Neural progenitor cell (in vitro differentiated cells): Measurements from ENCODE around the gene SCN7A. TPM values are rescaled to one million over a fixed set of nuclear protein-coding genes. Genes with fewer than 3 reads are reported as not detected.
A peak's percentile ranks its signal among the peaks of the same experiment; 100 is the strongest.

Source experiments
- DNase-seq: peaks from one replicate; pipeline ENCODE4 v3.0.0-alpha.2; 2016; ENCODE audit warnings: low spot score
- H2AFZ ChIP-seq: fragments of 200-600 bp; sonication (generic); replicated peaks from 2 replicates; pipeline ENCODE4 v1.6.1; 2016; ENCODE audit warnings: antibody characterized with exemption
- H3F3A ChIP-seq: fragments of 200-600 bp; sonication (generic); 2 replicates; pipeline ENCODE4 v1.6.1; 2016; ENCODE audit warnings: antibody characterized with exemption, low read depth
- H3K27ac ChIP-seq: fragments of 200-600 bp; sonication (generic); 2 replicates; pipeline ENCODE4 v1.5.1; 2016; ENCODE audit warnings: mild to moderate bottlenecking
- H3K27me3 ChIP-seq: fragments of 200-600 bp; sonication (generic); 2 replicates; pipeline ENCODE4 v1.6.1; 2016; ENCODE audit warnings: mild to moderate bottlenecking, moderate library complexity
- H3K36me3 ChIP-seq: fragments of 200-600 bp; sonication (generic); 2 replicates; pipeline ENCODE4 v1.5.1; 2016
- H3K4me1 ChIP-seq: fragments of 200-600 bp; sonication (generic); 2 replicates; pipeline ENCODE4 v1.6.1; 2016; ENCODE audit warnings: mixed run types
- H3K4me2 ChIP-seq: fragments of 200-600 bp; sonication (generic); 2 replicates; pipeline ENCODE4 v1.6.1; 2016
- H3K4me3 ChIP-seq: fragments of 200-600 bp; sonication (generic); 2 replicates; pipeline ENCODE4 v1.5.1; 2016
- H3K79me2 ChIP-seq: fragments of 200-600 bp; sonication (generic); 2 replicates; pipeline ENCODE4 v1.6.1; 2016; ENCODE audit warnings: low read depth
- H3K9ac ChIP-seq: fragments of 200-600 bp; sonication (generic); 2 replicates; pipeline ENCODE4 v1.6.1; 2016
- H3K9me3 ChIP-seq: fragments of 200-600 bp; sonication (generic); 2 replicates; pipeline ENCODE4 v1.5.1; 2016; ENCODE audit warnings: low read depth
- H4K20me1 ChIP-seq: fragments of 200-600 bp; sonication (generic); 2 replicates; pipeline ENCODE4 v1.6.1; 2016; ENCODE audit warnings: low read depth
- H3K27ac Mint-ChIP-seq: 3 replicates; pipeline ENCODE4 v1.8.0; 2021; ENCODE audit warnings: mixed read lengths
- H3K27me3 Mint-ChIP-seq: 2 replicates; pipeline ENCODE4 v1.8.0; 2022; ENCODE audit warnings: low read depth, mild to moderate bottlenecking, inconsistent platforms, moderate library complexity, mixed read lengths; ENCODE audit not compliant: insufficient read depth
- H3K36me3 Mint-ChIP-seq: 3 replicates; pipeline ENCODE4 v1.8.0; 2021; ENCODE audit warnings: mixed read lengths
- H3K4me1 Mint-ChIP-seq: 3 replicates; pipeline ENCODE4 v1.8.0; 2021; ENCODE audit warnings: mixed read lengths
- H3K4me3 Mint-ChIP-seq: 3 replicates; pipeline ENCODE4 v1.8.0; 2021; ENCODE audit warnings: mild to moderate bottlenecking, moderate library complexity, mixed read lengths
- H3K9me3 Mint-ChIP-seq: 3 replicates; pipeline ENCODE4 v1.8.0; 2020; ENCODE audit warnings: mixed read lengths
- CTCF ChIP-seq: fragments of 200-600 bp; sonication (generic); IDR thresholded peaks from 2 replicates; pipeline ENCODE4 v1.5.1; 2017; ENCODE audit warnings: antibody characterized with exemption, mild to moderate bottlenecking
- EZH2 ChIP-seq: fragments of 200-600 bp; sonication (generic); IDR thresholded peaks from 2 replicates; pipeline ENCODE4 v1.6.1; 2017; ENCODE audit warnings: antibody characterized with exemption, mild to moderate bottlenecking, moderate library complexity
- EZH2phosphoT487 ChIP-seq: fragments of 200-600 bp; sonication (generic); IDR thresholded peaks from 2 replicates; pipeline ENCODE4 v1.6.1; 2017; ENCODE audit warnings: antibody characterized with exemption
- total RNA-seq: library from RNA; depleted of rRNA; stranded (reverse); fragments of >200 nt; gene quantifications from 2 replicates; pipeline ENCODE4 v1.2.3, GENCODE V29; 2015; ENCODE audit warnings: low replicate concordance

The SCN7A gene
- total RNA-seq, 1 donor from 2014 or later, result 1.0 TPM

- H3K79me2 ChIP-seq, result no peaks in the 10 kb centered on the region
- peaks cover 3% of the 10 kb centered on the region for H3K27me3 Mint-ChIP-seq
- peaks cover 3% of the 10 kb centered on the region for H3K9me3 Mint-ChIP-seq
- no peaks in the 10 kb centered on the region for H3K4me1 ChIP-seq
- DNase-seq, result no peak
- H3K27ac Mint-ChIP-seq, result no peak overlapping the region
- H3K4me3 Mint-ChIP-seq, result no peak overlapping the region
- H3K9me3 ChIP-seq, result no peaks in the 10 kb centered on the region
- H3K4me3 ChIP-seq, result no peak overlapping the region
- no peaks in the 10 kb centered on the region for H3K27me3 ChIP-seq
- H3K36me3 ChIP-seq, result no peaks in the 10 kb centered on the region
- no peak overlapping the region for H2AFZ ChIP-seq
- TF ChIP-seq EZH2, result no peak
- TF ChIP-seq EZH2phosphoT487, result no peak
- no peak for TF ChIP-seq CTCF
- H3K27ac ChIP-seq, result no peak overlapping the region
- no peaks in the 10 kb centered on the region for H4K20me1 ChIP-seq
- H3K4me1 Mint-ChIP-seq, result no peaks in the 10 kb centered on the region
- H3F3A ChIP-seq, result no peaks in the 10 kb centered on the region
- H3K36me3 Mint-ChIP-seq, result no peaks in the 10 kb centered on the region
- H3K9ac ChIP-seq, result no peak overlapping the region
- H3K4me2 ChIP-seq, result no peak overlapping the region
Measured at GRCh38 chr2:166433457-166433856, 60.6 kb downstream of the SCN7A start.

GRCh38 chr2:166432331-166432730 is 61.7 kb downstream of the SCN7A start:
- Histone ChIP-seq H3K4me3 (no peak overlapping the region), H3F3A (no peaks in the 10 kb centered on the region), H4K20me1 (no peaks in the 10 kb centered on the region), H3K9me3 (no peaks in the 10 kb centered on the region), H3K36me3 (no peaks in the 10 kb centered on the region), H3K27me3 (no peaks in the 10 kb centered on the region), H3K4me1 (no peaks in the 10 kb centered on the region), H3K9ac (no peak overlapping the region), H3K4me2 (no peak overlapping the region), H3K79me2 (no peaks in the 10 kb centered on the region), H3K27ac (no peak overlapping the region), H2AFZ (no peak overlapping the region)
- Mint-ChIP-seq H3K9me3 (no peaks in the 10 kb centered on the region), H3K36me3 (no peaks in the 10 kb centered on the region), H3K27me3 (peaks cover 3% of the 10 kb centered on the region), H3K4me1 (no peaks in the 10 kb centered on the region), H3K4me3 (no peak overlapping the region), H3K27ac (no peak overlapping the region)
- DNase-seq, result no peak
- no peak for TF ChIP-seq EZH2
- TF ChIP-seq EZH2phosphoT487, result no peak
- TF ChIP-seq CTCF, result no peak

DNA sequence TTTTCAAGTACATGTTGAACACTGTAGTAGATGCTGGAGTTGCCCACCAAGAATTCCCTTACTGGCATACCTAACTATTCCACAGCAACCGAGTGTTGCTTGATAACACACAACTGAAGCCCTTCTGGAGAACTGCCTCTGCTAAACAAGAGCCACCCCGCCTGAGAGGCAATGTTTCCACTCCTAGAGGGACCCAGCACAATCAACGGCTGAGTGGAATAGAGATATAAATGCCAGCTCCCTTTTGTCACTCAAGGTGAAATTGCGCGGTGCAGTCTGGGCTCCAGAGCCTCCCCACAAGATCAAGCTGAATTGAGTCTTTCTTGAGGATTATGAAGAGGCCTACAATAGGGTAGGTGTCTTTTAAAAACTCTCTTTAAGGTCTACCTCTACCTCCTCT is 69.2 kb downstream of the SCN7A start:
- no peaks in the 10 kb centered on the region for H3K4me1 ChIP-seq
- no peak overlapping the region for H3K27ac ChIP-seq
- no peaks in the 10 kb centered on the region for H3K9me3 ChIP-seq
- H3K79me2 ChIP-seq, result no peaks in the 10 kb centered on the region
- H3K4me2 ChIP-seq, result no peak overlapping the region
- Mint-ChIP-seq H3K9me3 (no peaks in the 10 kb centered on the region), H3K36me3 (no peaks in the 10 kb centered on the region), H3K27me3 (no peaks in the 10 kb centered on the region), H3K27ac (no peak overlapping the region), H3K4me3 (no peak overlapping the region), H3K4me1 (no peaks in the 10 kb centered on the region)
- H3K4me3 ChIP-seq, result no peak overlapping the region
- DNase-seq, result no peak
- H3K27me3 ChIP-seq, result no peaks in the 10 kb centered on the region
- no peaks in the 10 kb centered on the region for H3K36me3 ChIP-seq
- H2AFZ ChIP-seq, result no peak overlapping the region
- H3F3A ChIP-seq, result no peaks in the 10 kb centered on the region
- no peak overlapping the region for H3K9ac ChIP-seq
- no peaks in the 10 kb centered on the region for H4K20me1 ChIP-seq
- TF ChIP-seq CTCF, result no peak

- H3K27me3 Mint-ChIP-seq, result no peaks in the 10 kb centered on the region
- peak; percentile 20 for DNase-seq
- no peaks in the 10 kb centered on the region for H3K4me1 Mint-ChIP-seq
- no peaks in the 10 kb centered on the region for H3K4me1 ChIP-seq
- no peaks in the 10 kb centered on the region for H3K79me2 ChIP-seq
- H3K27me3 ChIP-seq, result no peaks in the 10 kb centered on the region
- H2AFZ ChIP-seq, result no peak overlapping the region
- H4K20me1 ChIP-seq, result no peaks in the 10 kb centered on the region
- no peak overlapping the region for H3K9ac ChIP-seq
- H3K9me3 Mint-ChIP-seq, result no peaks in the 10 kb centered on the region
- no peaks in the 10 kb centered on the region for H3K36me3 ChIP-seq
- no peak for TF ChIP-seq EZH2phosphoT487
- peak; percentile 63 for TF ChIP-seq CTCF
- no peak overlapping the region for H3K4me3 Mint-ChIP-seq
- H3K36me3 Mint-ChIP-seq, result no peaks in the 10 kb centered on the region
- H3K9me3 ChIP-seq, result no peaks in the 10 kb centered on the region
- no peak overlapping the region for H3K4me3 ChIP-seq
- no peak overlapping the region for H3K4me2 ChIP-seq
- no peak overlapping the region for H3K27ac Mint-ChIP-seq
- H3F3A ChIP-seq, result no peaks in the 10 kb centered on the region
- H3K27ac ChIP-seq, result no peak overlapping the region
Measured at GRCh38 chr2:166419616-166419934, 74.5 kb downstream of the SCN7A start.
